IMR-90 (cell line): ENCODE results near the gene ASB7. TPM values are rescaled to one million over a fixed set of nuclear protein-coding genes. Genes with fewer than 3 reads are reported as not detected.

ENCODE experiments used
- ATAC-seq: fragments of 200-7000 bp; cut with Tn5 transposase; 2 replicates; pipeline ENCODE4 v1.9.1; 2020; ENCODE audit warnings: low read depth, mild to moderate bottlenecking, moderate library complexity
- BruUV-seq: library from RNA; stranded (reverse); fragments of 400-500 nt; replicated peaks from 2 replicates; lab custom pipeline; 2021; lab: Mats Ljungman, UMichigan
- CTCF ChIA-PET: fragments of 300-600 bp; formaldehyde crosslinking; extraction: SDS; loops from one replicate; lab custom pipeline; 2021; ENCODE audit warnings: antibody characterized with exemption; lab: Yijun Ruan, JAX
- POLR2A ChIA-PET: fragments of 300-600 bp; sonication (Branson Sonifier 250); formaldehyde crosslinking; loops from one replicate; lab custom pipeline; 2022; ENCODE audit warnings: antibody characterized with exemption; ENCODE audit not compliant: unreplicated experiment; lab: Charles Lee
- DNase-seq: peaks from one replicate; pipeline ENCODE4 v3.0.0; 2013
- H2AFZ ChIP-seq: replicated peaks from 2 replicates; pipeline ENCODE3; 2013; ENCODE audit warnings: low read length, mild to moderate bottlenecking; ENCODE audit not compliant: poor library complexity
- H2AK5ac ChIP-seq: 2 replicates; pipeline ENCODE4 v1.6.1; 2013; ENCODE audit warnings: low read depth, low read length, inconsistent platforms
- H2AK9ac ChIP-seq: replicated peaks from 2 replicates; pipeline ENCODE3; 2013; ENCODE audit warnings: mild to moderate bottlenecking, low read depth, low read length, moderate library complexity; ENCODE audit not compliant: poor library complexity
- H2BK120ac ChIP-seq: 2 replicates; pipeline ENCODE4 v1.6.1; 2013; ENCODE audit warnings: low read depth, low read length, inconsistent platforms
- H2BK15ac ChIP-seq: 3 replicates; pipeline ENCODE4 v1.6.1; 2013; ENCODE audit warnings: low read depth, low read length, inconsistent platforms
- H2BK20ac ChIP-seq: 2 replicates; pipeline ENCODE4 v1.6.1; 2013; ENCODE audit warnings: low read depth, mild to moderate bottlenecking, inconsistent platforms, low read length, moderate library complexity
- H2BK5ac ChIP-seq: 2 replicates; pipeline ENCODE4 v1.6.1; 2013; ENCODE audit warnings: mild to moderate bottlenecking, low read depth, low read length, inconsistent platforms; ENCODE audit not compliant: poor library complexity, severe bottlenecking
- H3K14ac ChIP-seq: replicated peaks from 2 replicates; pipeline ENCODE4 v1.6.1; 2013; ENCODE audit warnings: low read depth, low read length, inconsistent platforms
- H3K18ac ChIP-seq: 2 replicates; pipeline ENCODE4 v1.6.1; 2013; ENCODE audit warnings: low read depth, low read length, control low read depth
- H3K23ac ChIP-seq: 2 replicates; pipeline ENCODE4 v1.6.1; 2013; ENCODE audit warnings: low read depth, low read length, inconsistent platforms
- H3K27ac ChIP-seq: 2 replicates; pipeline ENCODE4 v1.5.1; 2013; ENCODE audit warnings: mild to moderate bottlenecking, control low read depth, low read length; ENCODE audit not compliant: insufficient read depth
- H3K27me3 ChIP-seq: 2 replicates; pipeline ENCODE4 v1.6.1; 2013; ENCODE audit warnings: low read length; ENCODE audit not compliant: control insufficient read depth, insufficient read depth
- H3K36me3 ChIP-seq: 2 replicates; pipeline ENCODE4 v1.6.1; 2013; ENCODE audit warnings: low read length, mixed read lengths; ENCODE audit not compliant: control insufficient read depth, insufficient read depth
- H3K4ac ChIP-seq: 2 replicates; pipeline ENCODE4 v1.6.1; 2013; ENCODE audit warnings: low read depth, low read length, inconsistent platforms
- H3K4me1 ChIP-seq: 2 replicates; pipeline ENCODE4 v1.6.1; 2013; ENCODE audit warnings: low read length, mixed read lengths; ENCODE audit not compliant: control insufficient read depth, insufficient read depth
- H3K4me2 ChIP-seq: 2 replicates; pipeline ENCODE4 v1.6.1; 2013; ENCODE audit warnings: low read depth, mild to moderate bottlenecking, control low read depth, low read length, moderate library complexity
- H3K4me3 ChIP-seq: 2 replicates; pipeline ENCODE4 v1.5.1; 2013; ENCODE audit warnings: low read depth, mild to moderate bottlenecking, control low read depth, low read length, moderate library complexity; ENCODE audit not compliant: insufficient read depth
- H3K56ac ChIP-seq: 2 replicates; pipeline ENCODE4 v1.6.1; 2013; ENCODE audit warnings: low read length, inconsistent platforms; ENCODE audit not compliant: insufficient read depth; ENCODE audit errors: extremely low read depth
- H3K79me1 ChIP-seq, 2 experiments: 2 replicates each; pipeline ENCODE4 v1.6.1; 2013; ENCODE audit warnings: low read length in 2 of 2, inconsistent platforms in 1 of 2, low read depth in 1 of 2
- H3K9ac ChIP-seq: 2 replicates; pipeline ENCODE4 v1.6.1; 2013; ENCODE audit warnings: low read depth, low read length, control low read depth
- H3K9me1 ChIP-seq: 2 replicates; pipeline ENCODE4 v1.6.1; 2013; ENCODE audit warnings: low read length, inconsistent platforms; ENCODE audit not compliant: insufficient read depth
- H3K9me3 ChIP-seq: 2 replicates; pipeline ENCODE4 v1.6.1; 2013; ENCODE audit warnings: low read length; ENCODE audit not compliant: control insufficient read depth, insufficient read depth
- H4K20me1 ChIP-seq: 2 replicates; pipeline ENCODE4 v1.6.1; 2013; ENCODE audit warnings: low read length, inconsistent platforms; ENCODE audit not compliant: insufficient read depth
- H4K5ac ChIP-seq: 2 replicates; pipeline ENCODE4 v1.6.1; 2013; ENCODE audit warnings: mild to moderate bottlenecking, low read depth, low read length, control low read depth
- H4K8ac ChIP-seq, 2 experiments: 2 replicates each; pipeline ENCODE4 v1.6.1; 2013; ENCODE audit warnings: low read depth in 2 of 2, low read length in 2 of 2, control low read depth in 1 of 2, inconsistent platforms in 1 of 2
- H4K91ac ChIP-seq: 2 replicates; pipeline ENCODE4 v1.6.1; 2013; ENCODE audit warnings: low read depth, low read length, inconsistent platforms; ENCODE audit not compliant: insufficient read depth
- POLR2A ChIP-seq: IDR thresholded peaks from 2 replicates; pipeline ENCODE4 v1.6.1; 2012; ENCODE audit warnings: mild to moderate bottlenecking, low read depth, low read length
- WGBS, 2 experiments: methylation state at CpG; one replicate each; pipeline versions ENCODE4 v1.1.5 to v1.1.7; 2013; ENCODE audit warnings: missing lambda C conversion rate in 2 of 2; ENCODE audit not compliant: insufficient read length in 1 of 2; ENCODE audit errors: extremely low coverage in 2 of 2; 5-methylcytosine and 5-hydroxymethylcytosine counted together
- dilution Hi-C: fragments of 300-500 bp; cut with HindIII; formaldehyde crosslinking; loops from one replicate; pipeline ENCODE4 v1.14.3; 2018; ENCODE audit warnings: low sequenced_read_pairs; ENCODE audit not compliant: unreplicated experiment
- in situ Hi-C: fragments of 300-500 bp; cut with MboI; formaldehyde crosslinking; loops from 3 replicates; pipeline ENCODE4 v1.14.3; 2019; ENCODE audit warnings: low sequenced_read_pairs, inconsistent platforms, mixed read lengths
- intact Hi-C: fragments of 100-400 bp; cut with micrococcal nuclease; formaldehyde crosslinking; loops from 2 replicates; pipeline ENCODE4 v1.10.0; 2022
- polyA plus RNA-seq, 3 experiments: library from polyadenylated mRNA; depleted of rRNA; stranded (reverse); fragments of >200 nt; gene quantifications; 2 replicates each; pipeline ENCODE4 v1.2.3, GENCODE V29; 2012; ENCODE audit warnings: low replicate concordance in 1 of 3
- total RNA-seq: library from RNA; depleted of rRNA; stranded (reverse); fragments of >200 nt; gene quantifications from 2 replicates; pipeline ENCODE4 v1.2.3, GENCODE V29; 2012

The ASB7 gene
- total and polyA plus RNA-seq, 2 of the 4 experiments (the other 2 are of a cell fraction): 7.7 to 16.7 TPM

DNA sequence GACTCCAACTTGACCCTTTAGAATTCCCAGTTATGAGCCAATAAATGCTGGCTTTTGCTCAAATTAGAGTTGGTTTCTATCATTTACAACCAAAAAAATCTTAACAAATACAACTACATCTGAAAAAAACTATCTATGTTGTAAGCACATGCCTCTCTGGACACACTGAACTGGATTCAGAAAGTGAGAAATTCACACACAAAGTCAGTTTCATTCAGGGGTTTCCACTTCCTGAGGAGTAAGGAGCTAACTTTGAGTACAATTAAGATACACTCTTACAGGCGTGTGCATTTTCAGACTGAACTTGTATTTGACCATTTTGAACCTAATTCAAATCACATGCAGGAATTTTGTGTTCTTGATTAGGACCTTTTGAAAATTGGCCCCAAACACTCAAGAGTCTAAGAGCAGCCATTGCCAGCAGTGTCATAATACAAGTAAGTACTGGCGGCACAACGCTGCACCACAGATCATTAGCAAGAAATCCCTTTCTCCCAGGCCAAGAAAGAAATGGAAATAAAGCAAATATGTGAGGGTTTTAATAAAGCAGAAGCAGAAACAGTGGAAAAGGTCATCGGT, 31.6 kb upstream of the ASB7 start:
- ATAC-seq: no peak
- H3K4me2 ChIP-seq: no peak overlapping the region

More for the DNA sequence above, 31.6 kb upstream of the ASB7 start:
- Histone ChIP-seq H3K23ac (no peak overlapping the region), H4K5ac (no peak overlapping the region), H2BK120ac (no peak overlapping the region), H3K27ac (no peak overlapping the region), H3K79me1 (no peaks in the 10 kb centered on the region; a peak in 2 of 4 replicates), H2AK9ac (no peak overlapping the region), H3K36me3 (peaks cover 8% of the 10 kb centered on the region), H2BK5ac (no peak overlapping the region), H3K14ac (no peak overlapping the region), H3K4ac (no peak overlapping the region), H3K4me3 (no peak overlapping the region), H2AFZ (no peak overlapping the region), H4K20me1 (no peaks in the 10 kb centered on the region), H3K9me1 (no peaks in the 10 kb centered on the region), H3K4me1 (0 out of 2 replicates have a peak, but pooled peaks cover 2% of the 10 kb centered on the region), H3K9ac (no peak overlapping the region), H2BK20ac (no peak overlapping the region), H4K8ac (no peak overlapping the region), H3K56ac (no peak overlapping the region), H3K9me3 (no peaks in the 10 kb centered on the region), H2AK5ac (no peak overlapping the region), H4K91ac (no peak overlapping the region), H3K27me3 (no peaks in the 10 kb centered on the region), H3K18ac (no peak overlapping the region), H2BK15ac (no peak overlapping the region)
- POLR2A ChIA-PET: no interaction called here
- CTCF ChIA-PET: no interaction called here
- BruUV-seq: no TSS peak
- in situ Hi-C loops (no loop called here), intact Hi-C loops (no loop called here), dilution Hi-C loops (no loop called here)
- TF ChIP-seq POLR2A: no peak
- DNase-seq: no peak
- WGBS, 2 experiments: no CpG with 5 or more reads among the region's 4 CpGs
